ENCODE results near the gene CCDC190.
"Not testable (repeated sequence)": the region's sequence is repeated elsewhere in the genome, so short reads cannot be mapped to it uniquely, and the experiment has no call there.

Gene CCDC190

DNA sequence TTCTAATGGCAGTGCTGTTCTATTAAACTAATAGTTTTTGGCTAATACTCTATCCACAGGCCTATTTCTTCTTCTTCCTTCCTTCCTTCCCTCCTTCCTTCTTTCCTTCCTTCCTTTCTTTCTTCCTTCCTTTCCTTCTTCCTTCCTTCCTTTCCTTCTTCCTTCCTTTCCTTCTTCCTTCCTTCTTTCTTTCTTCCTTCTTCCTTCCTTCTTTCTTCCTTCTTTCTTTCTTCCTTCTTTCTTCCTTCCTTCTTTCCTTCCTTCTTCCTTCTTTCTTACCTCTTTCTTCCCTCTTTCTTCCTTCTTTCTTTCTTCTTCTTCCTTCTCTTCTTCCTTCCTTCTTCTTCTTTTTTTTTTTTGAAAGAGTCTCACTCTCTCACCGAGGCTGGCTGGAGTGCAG is 31.7 kb downstream of the CCDC190 start:
- TF ChIP-seq, protein P1, sequence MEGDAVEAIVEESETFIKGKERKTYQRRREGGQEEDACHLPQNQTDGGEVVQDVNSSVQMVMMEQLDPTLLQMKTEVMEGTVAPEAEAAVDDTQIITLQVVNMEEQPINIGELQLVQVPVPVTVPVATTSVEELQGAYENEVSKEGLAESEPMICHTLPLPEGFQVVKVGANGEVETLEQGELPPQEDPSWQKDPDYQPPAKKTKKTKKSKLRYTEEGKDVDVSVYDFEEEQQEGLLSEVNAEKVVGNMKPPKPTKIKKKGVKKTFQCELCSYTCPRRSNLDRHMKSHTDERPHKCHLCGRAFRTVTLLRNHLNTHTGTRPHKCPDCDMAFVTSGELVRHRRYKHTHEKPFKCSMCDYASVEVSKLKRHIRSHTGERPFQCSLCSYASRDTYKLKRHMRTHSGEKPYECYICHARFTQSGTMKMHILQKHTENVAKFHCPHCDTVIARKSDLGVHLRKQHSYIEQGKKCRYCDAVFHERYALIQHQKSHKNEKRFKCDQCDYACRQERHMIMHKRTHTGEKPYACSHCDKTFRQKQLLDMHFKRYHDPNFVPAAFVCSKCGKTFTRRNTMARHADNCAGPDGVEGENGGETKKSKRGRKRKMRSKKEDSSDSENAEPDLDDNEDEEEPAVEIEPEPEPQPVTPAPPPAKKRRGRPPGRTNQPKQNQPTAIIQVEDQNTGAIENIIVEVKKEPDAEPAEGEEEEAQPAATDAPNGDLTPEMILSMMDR (IDR thresholded peaks at IDR 0.05), result no peak
- H3K4me2 ChIP-seq (ENCODE audit: low read length), result no peak overlapping the region
- H3K9me3 ChIP-seq (ENCODE audit: control insufficient read depth, low read length), result no peaks in the 10 kb centered on the region

DNA sequence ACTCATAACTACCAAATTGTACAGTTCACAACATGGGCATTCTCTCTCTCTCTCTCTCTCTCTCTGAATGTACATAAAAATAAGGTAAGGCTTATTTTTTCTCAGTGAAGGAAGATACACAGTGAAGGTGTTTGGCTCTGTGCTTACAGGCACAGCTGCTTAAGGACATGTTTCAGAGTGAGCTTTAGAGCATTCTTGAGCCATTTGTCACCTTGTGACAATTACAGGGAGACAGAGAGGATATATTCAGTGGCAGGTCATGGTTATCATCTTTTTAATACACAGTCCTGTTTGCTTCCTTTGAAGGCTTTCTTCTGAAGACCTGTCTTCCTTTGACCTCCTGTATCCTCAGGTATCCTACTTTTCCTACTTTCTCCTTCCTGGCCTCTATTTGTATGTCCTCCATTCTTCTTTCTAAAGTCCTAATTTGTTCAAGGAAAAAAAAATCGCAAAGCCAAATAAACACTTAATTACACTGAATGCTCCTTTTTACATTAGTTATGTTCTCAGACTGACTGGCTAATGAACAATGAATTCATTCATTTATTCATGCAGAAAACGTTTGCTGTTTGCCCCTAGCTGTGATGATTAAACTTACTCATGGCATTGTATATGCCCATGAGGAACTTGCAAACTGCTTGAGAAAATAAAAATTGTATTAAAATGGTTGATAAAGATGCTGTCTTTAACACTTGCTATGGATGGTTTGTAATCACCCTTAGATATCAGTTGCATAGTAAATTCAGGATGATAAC is 37.0 kb downstream of the CCDC190 start:
- Histone ChIP-seq H3K9me3 (ENCODE audit: control insufficient read depth, low read length) (no peaks in the 10 kb centered on the region), H3K36me3 (ENCODE audit: control insufficient read depth, insufficient read depth, low read length) (no peaks in the 10 kb centered on the region), H3K9ac (no peak overlapping the region), H3K27ac (no peak overlapping the region), H3K4me1 (no peaks in the 10 kb centered on the region), H3K79me2 (no peaks in the 10 kb centered on the region), H3K4me2 (ENCODE audit: low read length) (no peak overlapping the region), H3K4me3 (ENCODE audit: low read depth, low read length) (no peak overlapping the region), H3K27me3 (ENCODE audit: control insufficient read depth, insufficient read depth, low read length) (no peaks in the 10 kb centered on the region), H2AFZ (no peak overlapping the region)
- TF ChIP-seq, protein P1 (IDR thresholded peaks at IDR 0.05), result no peak

More for the DNA sequence above, 31.7 kb downstream of the CCDC190 start:
- Histone ChIP-seq H3K9ac (no peak overlapping the region), H3K79me2 (no peaks in the 10 kb centered on the region), H3K4me1 (no peaks in the 10 kb centered on the region), H3K36me3 (ENCODE audit: control insufficient read depth, insufficient read depth, low read length) (no peaks in the 10 kb centered on the region), H3K4me3 (ENCODE audit: low read depth, low read length) (no peak overlapping the region), H2AFZ (no peak overlapping the region), H3K27me3 (ENCODE audit: control insufficient read depth, insufficient read depth, low read length) (no peaks in the 10 kb centered on the region), H3K27ac (no peak overlapping the region)

DNA sequence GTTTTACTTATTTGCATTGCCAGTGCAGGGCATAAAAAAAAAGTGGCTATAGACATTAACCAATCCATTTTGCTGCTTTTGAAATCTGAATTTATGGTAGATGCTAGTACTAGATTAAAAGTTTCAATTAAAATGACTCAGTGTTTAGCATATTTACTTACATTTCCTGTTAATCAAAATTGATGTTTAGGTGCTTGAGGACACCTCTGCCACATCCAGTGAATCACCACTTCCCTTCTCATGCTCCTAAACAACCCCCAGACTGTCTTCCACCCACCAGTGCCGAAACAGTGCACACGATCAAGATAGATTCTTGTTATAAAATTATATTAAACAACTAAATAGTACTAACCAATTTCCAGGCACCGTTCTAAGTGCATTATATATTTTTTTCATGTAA is 37.7 kb downstream of the CCDC190 start:
- H3K4me1 ChIP-seq, result no peaks in the 10 kb centered on the region
- H3K4me2 ChIP-seq (ENCODE audit: low read length), result no peak overlapping the region
- H3K9ac ChIP-seq, result no peak overlapping the region
- no peak overlapping the region for H3K4me3 ChIP-seq (ENCODE audit: low read depth, low read length)
- H3K36me3 ChIP-seq (ENCODE audit: control insufficient read depth, insufficient read depth, low read length), result no peaks in the 10 kb centered on the region
- H3K27ac ChIP-seq, result no peak overlapping the region
- TF ChIP-seq, protein P1 (IDR thresholded peaks at IDR 0.05), result no peak
- no peaks in the 10 kb centered on the region for H3K79me2 ChIP-seq
- no peak overlapping the region for H2AFZ ChIP-seq
- H3K27me3 ChIP-seq (ENCODE audit: control insufficient read depth, insufficient read depth, low read length), result no peaks in the 10 kb centered on the region
- H3K9me3 ChIP-seq (ENCODE audit: control insufficient read depth, low read length), result no peaks in the 10 kb centered on the region

DNA sequence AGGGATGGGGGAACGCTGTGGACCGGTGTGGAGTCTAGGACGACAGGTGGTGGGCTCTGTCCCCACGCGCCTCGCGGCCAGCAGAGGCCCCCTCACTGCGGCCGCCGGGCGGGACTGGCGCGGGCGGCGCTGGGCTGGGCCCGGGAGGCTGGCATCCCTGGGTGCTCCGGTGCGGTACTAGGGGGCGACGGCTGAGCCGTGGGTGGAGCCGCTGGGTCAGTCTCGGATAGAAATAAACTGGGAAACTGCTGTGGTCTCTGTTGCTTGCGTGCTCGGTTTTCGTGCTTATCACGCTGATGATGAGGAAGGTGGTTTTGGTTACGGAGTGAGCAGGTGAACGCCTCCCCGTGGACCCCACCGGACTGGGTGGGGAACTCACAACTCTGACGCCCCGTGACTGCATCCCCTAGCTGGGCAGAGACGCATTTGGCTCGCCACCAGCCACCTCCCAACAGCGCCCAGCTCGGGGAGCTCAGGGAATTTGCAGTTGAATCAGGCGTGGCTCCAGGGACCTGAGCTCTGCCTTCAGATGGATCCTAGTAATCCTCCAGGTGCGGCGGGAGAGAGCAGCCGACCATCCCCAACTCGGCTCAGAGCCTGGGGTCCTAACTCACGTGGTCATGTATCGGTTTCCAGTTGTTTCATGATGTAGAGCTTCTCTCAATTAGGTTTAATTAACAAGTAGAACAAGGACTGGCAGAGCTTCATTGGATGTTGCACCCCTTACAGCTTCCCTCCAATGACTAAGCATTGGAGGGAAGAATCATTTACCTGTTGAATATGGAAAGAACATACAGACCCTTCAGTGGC is 38.4 kb downstream of the CCDC190 start:
- Histone ChIP-seq H3K36me3 (ENCODE audit: control insufficient read depth, insufficient read depth, low read length) (no peaks in the 10 kb centered on the region), H3K9me3 (ENCODE audit: control insufficient read depth, low read length) (no peaks in the 10 kb centered on the region), H3K9ac (no peak overlapping the region), H3K27ac (no peak overlapping the region), H3K4me2 (ENCODE audit: low read length) (no peak overlapping the region), H3K27me3 (ENCODE audit: control insufficient read depth, insufficient read depth, low read length) (no peaks in the 10 kb centered on the region), H3K4me1 (no peaks in the 10 kb centered on the region), H3K4me3 (ENCODE audit: low read depth, low read length) (no peak overlapping the region), H2AFZ (peak overlapping the region; percentile 66), H3K79me2 (no peaks in the 10 kb centered on the region)
- TF ChIP-seq, protein P1 (IDR thresholded peaks at IDR 0.05), result no peak

DNA sequence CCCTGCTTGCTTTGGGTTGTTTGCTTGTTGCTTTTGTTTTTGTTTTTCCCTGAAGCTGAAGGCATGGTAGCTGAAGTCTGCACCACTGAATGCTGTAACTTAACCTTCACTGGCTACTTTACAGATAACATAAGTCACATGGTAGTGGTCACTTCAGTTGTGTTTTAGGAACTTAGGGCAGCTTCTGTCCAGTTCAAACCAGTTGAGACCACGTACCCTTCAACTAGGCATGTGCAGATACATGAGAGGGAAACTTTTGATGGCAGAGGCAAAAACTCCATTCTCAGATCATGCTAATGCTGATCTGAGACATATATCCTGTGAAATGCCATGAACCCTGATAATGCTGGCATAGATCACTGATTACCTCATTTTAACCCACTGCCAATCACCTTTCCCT is 42.3 kb downstream of the CCDC190 start:
- H3K27ac ChIP-seq; H3K9me3 ChIP-seq (ENCODE audit: control insufficient read depth, low read length); H2AFZ ChIP-seq; H3K79me2 ChIP-seq; H3K27me3 ChIP-seq (ENCODE audit: control insufficient read depth, insufficient read depth, low read length); H3K4me3 ChIP-seq (ENCODE audit: low read depth, low read length); H3K4me1 ChIP-seq; H3K9ac ChIP-seq; H3K36me3 ChIP-seq (ENCODE audit: control insufficient read depth, insufficient read depth, low read length); H3K4me2 ChIP-seq (ENCODE audit: low read length): not testable (repeated sequence)

DNA sequence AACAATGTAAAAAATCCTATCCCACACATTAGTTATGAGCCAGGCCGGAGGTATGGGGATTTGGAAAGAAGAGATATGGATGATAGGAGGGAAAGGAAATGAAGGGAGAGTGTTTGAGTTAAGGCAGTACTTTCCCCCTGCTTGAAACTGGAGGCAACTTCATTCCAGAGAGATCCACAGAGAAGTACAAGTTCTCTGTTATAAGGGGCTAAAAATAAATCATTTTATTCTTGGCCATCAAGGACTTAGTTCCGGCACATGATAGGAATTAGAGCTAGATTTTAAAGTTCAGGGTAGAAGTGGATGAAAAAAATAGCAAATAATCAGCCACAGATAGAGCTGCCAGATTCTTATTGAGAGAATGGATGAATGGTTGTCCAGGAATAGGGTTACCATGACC is 42.8 kb downstream of the CCDC190 start:
- H3K36me3 ChIP-seq (ENCODE audit: control insufficient read depth, insufficient read depth, low read length); H3K27me3 ChIP-seq (ENCODE audit: control insufficient read depth, insufficient read depth, low read length); H3K4me3 ChIP-seq (ENCODE audit: low read depth, low read length); H3K27ac ChIP-seq; H2AFZ ChIP-seq; H3K4me2 ChIP-seq (ENCODE audit: low read length); H3K9ac ChIP-seq; H3K79me2 ChIP-seq; H3K4me1 ChIP-seq; H3K9me3 ChIP-seq (ENCODE audit: control insufficient read depth, low read length): not testable (repeated sequence)

DNA sequence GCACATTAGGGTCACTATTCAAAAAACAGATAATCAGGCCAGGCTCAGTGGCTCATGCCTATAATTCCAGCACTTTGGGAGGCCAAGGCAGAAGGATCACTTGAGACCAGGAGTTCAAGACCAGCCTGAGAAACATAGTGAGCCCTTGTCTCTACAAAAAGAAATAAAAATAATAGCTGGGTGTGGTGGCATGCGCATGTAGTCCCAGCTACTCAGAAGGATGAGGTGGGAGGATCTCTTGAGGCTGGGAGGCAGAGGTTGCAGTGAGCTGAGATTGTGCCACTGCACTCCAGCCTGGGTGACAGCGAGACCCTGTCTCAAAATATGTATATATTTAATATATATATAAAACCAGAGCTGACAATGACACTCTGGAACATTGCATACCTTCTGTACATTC is 48.6 kb downstream of the CCDC190 start:
- H3K9ac ChIP-seq; H3K9me3 ChIP-seq (ENCODE audit: control insufficient read depth, low read length); H3K79me2 ChIP-seq; H3K4me1 ChIP-seq; H3K27me3 ChIP-seq (ENCODE audit: control insufficient read depth, insufficient read depth, low read length); H3K36me3 ChIP-seq (ENCODE audit: control insufficient read depth, insufficient read depth, low read length); H3K4me3 ChIP-seq (ENCODE audit: low read depth, low read length); H3K27ac ChIP-seq; H3K4me2 ChIP-seq (ENCODE audit: low read length); H2AFZ ChIP-seq: not testable (repeated sequence)

All from parathyroid adenoma (tissue), 2 donors.